HepG2 (cell line): ENCODE results near the gene ADGRE2. TPM values are rescaled to one million over a fixed set of nuclear protein-coding genes. Genes with fewer than 3 reads are reported as not detected.

Source experiments
- DNMT3B ChIP-seq: conservative IDR thresholded peaks from 2 replicates; pipeline ENCODE4 v1.6.1; 2016; ENCODE audit warnings: missing biosample characterization, control low read depth
- HOXA3 ChIP-seq: sonication (generic); formaldehyde crosslinking; IDR thresholded peaks from 2 replicates; pipeline ENCODE4 v1.5.0; 2020; ENCODE audit warnings: missing genetic modification reagents
- NR2C2 ChIP-seq: sonication (generic); formaldehyde crosslinking; IDR thresholded peaks from 2 replicates; pipeline ENCODE4 v1.4.0; 2020; ENCODE audit warnings: missing genetic modification reagents, mild to moderate bottlenecking, moderate library complexity, borderline replicate concordance
- ZNF124 ChIP-seq: sonication (generic); formaldehyde crosslinking; IDR thresholded peaks from 2 replicates; pipeline ENCODE4 v1.4.0; 2020; ENCODE audit warnings: missing genetic modification reagents
- ZNF737 ChIP-seq: sonication (generic); formaldehyde crosslinking; IDR thresholded peaks from 2 replicates; pipeline ENCODE4 v1.5.0; 2020; ENCODE audit warnings: missing genetic modification reagents, mild to moderate bottlenecking, borderline replicate concordance
- ZNF768 ChIP-seq: sonication (generic); formaldehyde crosslinking; IDR thresholded peaks from 2 replicates; pipeline ENCODE4 v1.4.0; 2020; ENCODE audit warnings: missing genetic modification reagents
- polyA plus RNA-seq, 8 experiments: library from polyadenylated mRNA; depleted of rRNA in 3 of 8; stranded (reverse) in 7 of 8; unstranded in 1 of 8; fragments of >200 nt; fragmentation: Illumina TruSeq in 4 of 8; extraction: Trizol in 4 of 8; gene quantifications; 2 replicates each; pipeline versions ENCODE4 v1.2.1 to v1.2.3, GENCODE V29; 2011 to 2016; ENCODE audit warnings: low read depth in 4 of 8, missing spikeins in 1 of 8, mixed read lengths in 1 of 8; ENCODE audit not compliant: insufficient read depth in 1 of 8
- total RNA-seq, 5 experiments: library from RNA; depleted of rRNA; stranded (reverse); fragments of >200 nt; fragmentation: Illumina TruSeq; extraction: Trizol; gene quantifications; 2 replicates each; pipeline ENCODE4 v1.2.3, GENCODE V29; 2016; ENCODE audit warnings: low read depth in 1 of 5
- TF ChIP-seq, protein P1 (sequence below): sonication (generic); formaldehyde crosslinking; IDR thresholded peaks from 2 replicates; pipeline ENCODE4 v1.4.0; 2020; ENCODE audit warnings: missing genetic modification reagents
- TF ChIP-seq, protein P2 (sequence below): sonication (generic); formaldehyde crosslinking; IDR thresholded peaks from 2 replicates; pipeline ENCODE4 v1.8.0; 2022; ENCODE audit warnings: mild to moderate bottlenecking, missing genetic modification reagents, moderate library complexity
- TF ChIP-seq, protein P3 (sequence below): sonication (generic); formaldehyde crosslinking; conservative IDR thresholded peaks from 2 replicates; pipeline ENCODE4 v1.8.0; 2022; ENCODE audit warnings: mild to moderate bottlenecking, moderate library complexity, missing genetic modification reagents

Gene ADGRE2
- total and polyA plus RNA-seq, 2 of the 13 experiments (the other 11 are each of a cell fraction or from before 2014, with no cell fraction given): 0.04 TPM; not detected in 1

DNA sequence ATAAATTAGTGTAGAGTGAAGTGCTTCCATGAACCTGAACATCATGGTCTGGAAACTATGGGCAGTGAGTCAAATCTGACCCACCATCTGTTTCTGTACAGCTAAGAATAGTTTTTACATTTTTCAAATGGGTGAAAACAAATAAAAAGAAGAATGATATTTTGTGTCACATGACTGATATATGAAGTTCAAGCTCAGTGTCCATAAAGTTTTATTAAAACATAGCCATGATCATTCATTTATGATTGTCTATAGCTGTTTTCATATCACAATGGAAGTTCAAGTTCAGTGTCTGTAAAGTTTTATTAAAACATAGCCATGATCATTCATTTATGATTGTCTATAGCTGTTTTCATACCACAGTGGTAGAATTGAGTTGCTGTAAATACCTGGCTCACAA, 45.9 kb downstream of the ADGRE2 start (continued):
- no peak for TF ChIP-seq ZNF124 (CRISPR knock-in tag)
- TF ChIP-seq ZNF737 (CRISPR knock-in tag): no peak
- TF ChIP-seq ZNF768: no peak
- TF ChIP-seq, protein P1, sequence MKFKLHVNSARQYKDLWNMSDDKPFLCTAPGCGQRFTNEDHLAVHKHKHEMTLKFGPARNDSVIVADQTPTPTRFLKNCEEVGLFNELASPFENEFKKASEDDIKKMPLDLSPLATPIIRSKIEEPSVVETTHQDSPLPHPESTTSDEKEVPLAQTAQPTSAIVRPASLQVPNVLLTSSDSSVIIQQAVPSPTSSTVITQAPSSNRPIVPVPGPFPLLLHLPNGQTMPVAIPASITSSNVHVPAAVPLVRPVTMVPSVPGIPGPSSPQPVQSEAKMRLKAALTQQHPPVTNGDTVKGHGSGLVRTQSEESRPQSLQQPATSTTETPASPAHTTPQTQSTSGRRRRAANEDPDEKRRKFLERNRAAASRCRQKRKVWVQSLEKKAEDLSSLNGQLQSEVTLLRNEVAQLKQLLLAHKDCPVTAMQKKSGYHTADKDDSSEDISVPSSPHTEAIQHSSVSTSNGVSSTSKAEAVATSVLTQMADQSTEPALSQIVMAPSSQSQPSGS (CRISPR knock-in tag): no peak
- TF ChIP-seq, protein P2, sequence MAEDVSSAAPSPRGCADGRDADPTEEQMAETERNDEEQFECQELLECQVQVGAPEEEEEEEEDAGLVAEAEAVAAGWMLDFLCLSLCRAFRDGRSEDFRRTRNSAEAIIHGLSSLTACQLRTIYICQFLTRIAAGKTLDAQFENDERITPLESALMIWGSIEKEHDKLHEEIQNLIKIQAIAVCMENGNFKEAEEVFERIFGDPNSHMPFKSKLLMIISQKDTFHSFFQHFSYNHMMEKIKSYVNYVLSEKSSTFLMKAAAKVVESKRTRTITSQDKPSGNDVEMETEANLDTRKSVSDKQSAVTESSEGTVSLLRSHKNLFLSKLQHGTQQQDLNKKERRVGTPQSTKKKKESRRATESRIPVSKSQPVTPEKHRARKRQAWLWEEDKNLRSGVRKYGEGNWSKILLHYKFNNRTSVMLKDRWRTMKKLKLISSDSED (CRISPR knock-in tag): no peak
- no peak for TF ChIP-seq NR2C2 (CRISPR knock-in tag)
- TF ChIP-seq HOXA3 (CRISPR knock-in tag): no peak
- TF ChIP-seq, protein P3, sequence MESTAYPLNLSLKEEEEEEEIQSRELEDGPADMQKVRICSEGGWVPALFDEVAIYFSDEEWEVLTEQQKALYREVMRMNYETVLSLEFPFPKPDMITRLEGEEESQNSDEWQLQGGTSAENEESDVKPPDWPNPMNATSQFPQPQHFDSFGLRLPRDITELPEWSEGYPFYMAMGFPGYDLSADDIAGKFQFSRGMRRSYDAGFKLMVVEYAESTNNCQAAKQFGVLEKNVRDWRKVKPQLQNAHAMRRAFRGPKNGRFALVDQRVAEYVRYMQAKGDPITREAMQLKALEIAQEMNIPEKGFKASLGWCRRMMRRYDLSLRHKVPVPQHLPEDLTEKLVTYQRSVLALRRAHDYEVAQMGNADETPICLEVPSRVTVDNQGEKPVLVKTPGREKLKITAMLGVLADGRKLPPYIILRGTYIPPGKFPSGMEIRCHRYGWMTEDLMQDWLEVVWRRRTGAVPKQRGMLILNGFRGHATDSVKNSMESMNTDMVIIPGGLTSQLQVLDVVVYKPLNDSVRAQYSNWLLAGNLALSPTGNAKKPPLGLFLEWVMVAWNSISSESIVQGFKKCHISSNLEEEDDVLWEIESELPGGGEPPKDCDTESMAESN (CRISPR knock-in tag): no peak
- no peak for TF ChIP-seq DNMT3B (CRISPR knock-in tag)
- TF ChIP-seq, all 625 proteins: peak for 0
